Measurements from ENCODE around the gene SMC4.

The SMC4 gene

DNA sequence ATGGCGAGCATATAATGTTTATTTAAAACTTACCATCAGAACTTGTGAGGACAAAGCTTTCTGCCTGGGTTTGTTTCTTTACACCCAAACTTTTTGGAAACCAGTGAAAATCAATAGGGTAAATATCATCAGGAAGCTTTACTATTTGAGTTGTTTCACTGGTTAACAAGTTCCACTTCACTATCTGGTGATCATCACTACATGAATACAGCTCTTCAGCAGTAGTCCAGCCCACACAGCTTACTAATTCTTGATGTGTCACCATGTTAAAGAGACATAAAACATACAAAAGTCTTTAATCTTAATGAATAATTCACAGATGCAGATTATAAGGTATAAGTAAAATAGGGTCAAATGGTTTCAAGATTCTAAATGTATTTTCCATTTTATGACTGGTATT is 18.0 kb upstream of the SMC4 start:
- Histone ChIP-seq H3K27ac (no peak overlapping the region), H3K4me3 (no peak overlapping the region)
- TF ChIP-seq, protein P1, sequence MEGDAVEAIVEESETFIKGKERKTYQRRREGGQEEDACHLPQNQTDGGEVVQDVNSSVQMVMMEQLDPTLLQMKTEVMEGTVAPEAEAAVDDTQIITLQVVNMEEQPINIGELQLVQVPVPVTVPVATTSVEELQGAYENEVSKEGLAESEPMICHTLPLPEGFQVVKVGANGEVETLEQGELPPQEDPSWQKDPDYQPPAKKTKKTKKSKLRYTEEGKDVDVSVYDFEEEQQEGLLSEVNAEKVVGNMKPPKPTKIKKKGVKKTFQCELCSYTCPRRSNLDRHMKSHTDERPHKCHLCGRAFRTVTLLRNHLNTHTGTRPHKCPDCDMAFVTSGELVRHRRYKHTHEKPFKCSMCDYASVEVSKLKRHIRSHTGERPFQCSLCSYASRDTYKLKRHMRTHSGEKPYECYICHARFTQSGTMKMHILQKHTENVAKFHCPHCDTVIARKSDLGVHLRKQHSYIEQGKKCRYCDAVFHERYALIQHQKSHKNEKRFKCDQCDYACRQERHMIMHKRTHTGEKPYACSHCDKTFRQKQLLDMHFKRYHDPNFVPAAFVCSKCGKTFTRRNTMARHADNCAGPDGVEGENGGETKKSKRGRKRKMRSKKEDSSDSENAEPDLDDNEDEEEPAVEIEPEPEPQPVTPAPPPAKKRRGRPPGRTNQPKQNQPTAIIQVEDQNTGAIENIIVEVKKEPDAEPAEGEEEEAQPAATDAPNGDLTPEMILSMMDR (IDR thresholded peaks at IDR 0.05), result no peak
- DNase-seq (ENCODE audit: low spot score), result no peak

DNA sequence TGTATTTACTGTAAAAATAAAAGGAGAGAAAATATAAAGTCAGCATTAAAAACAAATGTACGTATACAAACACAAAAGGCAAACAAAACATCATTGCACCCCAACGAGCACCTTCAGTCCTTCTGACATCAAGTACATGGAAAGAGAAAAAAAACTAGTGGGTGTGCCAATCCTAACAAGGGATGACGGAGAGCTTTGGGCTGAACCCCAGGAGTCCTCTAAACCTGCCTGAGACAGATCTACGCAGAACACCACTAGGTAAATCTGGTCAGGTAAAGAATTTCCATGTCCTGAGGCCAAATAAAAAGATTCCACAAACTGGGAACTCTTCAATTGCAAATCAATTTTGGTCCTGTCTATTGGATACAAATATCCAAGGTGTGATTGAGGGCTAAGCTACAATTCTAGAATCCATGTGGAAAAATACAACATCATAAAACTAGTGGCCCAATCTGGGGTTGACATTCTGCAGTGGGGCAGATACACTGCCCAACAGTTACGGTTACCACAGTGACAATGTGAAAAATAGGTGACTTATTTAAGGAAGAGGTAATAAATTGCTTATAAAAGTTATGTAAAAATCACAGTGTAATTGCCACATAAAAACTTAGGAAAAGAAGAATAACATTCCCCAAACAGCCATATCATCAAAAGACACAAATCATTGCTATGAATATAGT is 14.7 kb upstream of the SMC4 start:
- TF ChIP-seq, protein P1 (IDR thresholded peaks at IDR 0.05), result no peak
- Histone ChIP-seq H3K4me3 (no peak overlapping the region), H3K27ac (no peak overlapping the region)
- DNase-seq (ENCODE audit: low spot score), result no peak

DNA sequence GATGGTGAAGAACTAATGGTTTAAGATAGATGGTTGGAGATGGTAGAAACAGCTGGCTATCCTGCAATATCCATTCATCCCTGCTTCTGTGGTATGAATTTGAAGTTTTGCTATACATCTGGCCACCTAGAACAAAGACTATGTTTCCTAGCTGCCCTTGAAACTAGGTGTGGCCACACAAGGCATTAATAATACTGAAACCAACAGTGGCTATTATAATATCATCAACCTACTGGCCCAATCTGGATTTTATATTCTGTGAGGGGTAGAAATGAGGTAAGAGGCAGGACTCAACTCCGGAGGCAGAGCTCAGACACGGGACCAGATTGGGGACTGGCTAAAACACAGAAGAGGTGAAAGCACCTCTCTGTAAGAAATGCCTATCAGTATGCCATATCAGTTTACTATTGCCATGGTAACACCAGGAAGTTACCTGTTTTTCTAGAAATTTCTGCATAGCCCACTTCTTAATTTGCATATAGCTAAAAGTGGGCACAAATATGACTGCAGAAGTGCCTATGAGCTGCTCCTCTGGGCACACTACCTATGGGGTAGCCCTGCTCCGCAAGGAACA is 8.8 kb upstream of the SMC4 start:
- TF ChIP-seq, protein P1 (IDR thresholded peaks at IDR 0.05), result no peak
- Histone ChIP-seq H3K27ac (no peak overlapping the region), H3K4me3 (no peak overlapping the region)
- no peak for DNase-seq (ENCODE audit: low spot score)

DNA sequence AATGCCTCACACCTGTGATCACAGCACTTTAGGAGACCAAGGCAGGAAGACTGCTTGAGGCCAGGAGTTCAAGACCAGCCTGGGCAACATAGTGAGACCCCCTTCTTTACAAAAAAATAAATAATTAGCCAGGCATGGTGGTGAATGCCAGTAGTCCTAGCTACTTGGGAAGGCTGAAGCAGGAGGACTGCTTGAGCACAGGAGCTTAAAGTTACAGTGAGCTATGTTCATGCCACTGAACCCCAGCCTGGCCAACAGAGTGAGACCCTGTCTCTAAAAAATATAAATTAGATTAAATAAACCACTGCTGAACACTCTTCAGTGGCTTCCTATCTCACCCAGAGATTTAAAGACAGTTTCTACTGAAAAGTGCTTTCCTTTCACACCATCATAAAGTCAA is 6.7 kb upstream of the SMC4 start:
- Histone ChIP-seq H3K4me3 (no peak overlapping the region), H3K27ac (no peak overlapping the region)
- no peak for DNase-seq (ENCODE audit: low spot score)
- TF ChIP-seq, protein P1 (IDR thresholded peaks at IDR 0.05), result no peak

DNA sequence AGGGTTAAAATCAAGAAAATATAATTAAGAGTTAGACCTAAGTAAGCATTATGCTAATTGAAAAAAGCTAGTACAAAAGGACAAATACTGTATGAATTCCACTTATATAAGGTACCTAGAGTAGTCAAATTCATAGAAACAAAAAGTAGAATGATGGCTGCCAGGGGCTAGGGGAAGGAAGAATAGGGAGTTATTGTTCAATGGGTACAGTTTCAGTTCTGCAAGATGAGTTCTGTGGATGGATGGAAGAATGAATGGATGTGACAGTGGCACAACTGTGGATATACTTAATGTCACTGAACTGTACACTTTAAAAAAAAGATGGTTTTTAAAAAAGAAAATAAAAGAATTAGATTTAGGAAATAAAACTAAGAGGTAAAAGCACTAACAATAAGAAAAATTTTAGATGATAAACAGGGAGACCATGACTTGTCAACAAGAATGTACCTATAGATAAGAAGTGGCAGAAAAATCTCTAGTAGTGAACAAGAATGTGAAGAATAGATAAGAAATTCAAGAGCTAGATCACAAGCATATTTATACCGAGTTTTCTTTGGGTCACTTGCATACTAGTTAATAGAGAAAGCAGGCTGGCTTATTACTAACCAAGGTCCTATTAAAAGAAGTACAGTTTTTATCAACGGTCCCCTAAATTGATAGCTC is 6.0 kb upstream of the SMC4 start:
- Histone ChIP-seq H3K27ac (no peak overlapping the region), H3K4me3 (no peak overlapping the region)
- TF ChIP-seq, protein P1 (IDR thresholded peaks at IDR 0.05), result no peak
- no peak for DNase-seq (ENCODE audit: low spot score)

- H3K27ac ChIP-seq, result no peak overlapping the region
- no peak for DNase-seq (ENCODE audit: low spot score)
- H3K4me3 ChIP-seq, result no peak overlapping the region
- TF ChIP-seq, protein P1 (IDR thresholded peaks at IDR 0.05), result no peak
These were observed 5.4 kb upstream of the SMC4 start for GRCh38 chr3:160394009-160394392.

- no peak overlapping the region for H3K4me3 ChIP-seq
- TF ChIP-seq, protein P1 (IDR thresholded peaks at IDR 0.05), result no peak
- DNase-seq (ENCODE audit: low spot score), result no peak
- H3K27ac ChIP-seq, result no peak overlapping the region
These were observed 4.2 kb upstream of the SMC4 start for GRCh38 chr3:160395297-160395696.
